Measurements from ENCODE around the gene KRTAP10-11.
"Not testable (repeated sequence)": the region's sequence is repeated elsewhere in the genome, so short reads cannot be mapped to it uniquely, and the experiment has no call there.

KRTAP10-11 gene

GRCh38 chr21:44682580-44683151 lies 36.5 kb downstream of the KRTAP10-11 start:
- intact Hi-C loops (cut with micrococcal nuclease) = no loop called here
- Mint-ChIP-seq H3K27ac (no peak overlapping the region), H3K4me1 (ENCODE audit: low read depth) (no peaks in the 10 kb centered on the region), H3K4me3 (no peak overlapping the region), H3K36me3 (ENCODE audit: low read depth) (no peaks in the 10 kb centered on the region), H3K9me3 (no peaks in the 10 kb centered on the region), H3K27me3 (peaks cover 22% of the 10 kb centered on the region)

- H3K4me3 Mint-ChIP-seq = no peak overlapping the region
- intact Hi-C loops (cut with micrococcal nuclease) = no loop called here
- no peaks in the 10 kb centered on the region for H3K9me3 Mint-ChIP-seq
- H3K36me3 Mint-ChIP-seq (ENCODE audit: low read depth) = no peaks in the 10 kb centered on the region
- no peaks in the 10 kb centered on the region for H3K4me1 Mint-ChIP-seq (ENCODE audit: low read depth)
- H3K27ac Mint-ChIP-seq = no peak overlapping the region
- H3K27me3 Mint-ChIP-seq = peaks cover 24% of the 10 kb centered on the region
Measured at GRCh38 chr21:44684077-44684476, 37.9 kb downstream of the KRTAP10-11 start.

DNA sequence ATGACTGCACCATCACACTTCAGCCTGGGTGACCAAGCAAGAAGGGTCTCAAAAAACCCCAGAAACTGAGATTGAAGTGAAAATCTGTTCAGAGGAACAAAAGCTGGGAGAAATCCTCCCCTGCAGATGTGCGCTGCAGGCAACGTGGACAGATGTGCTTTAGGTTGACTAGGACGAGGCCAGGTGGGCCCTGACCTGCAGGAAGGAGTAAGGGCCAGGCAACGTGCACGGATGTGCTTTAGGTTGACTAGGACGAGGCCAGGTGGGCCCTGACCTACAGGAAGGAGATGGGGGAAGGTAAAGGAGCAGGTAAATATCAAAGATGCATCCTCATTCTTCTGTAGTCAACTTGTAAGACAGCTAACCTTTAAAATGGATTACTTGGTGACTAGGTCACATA lies 38.3 kb downstream of the KRTAP10-11 start:
- intact Hi-C loops (cut with micrococcal nuclease) = no loop called here
- no peak overlapping the region for H3K4me3 Mint-ChIP-seq
- H3K27me3 Mint-ChIP-seq = peaks cover 24% of the 10 kb centered on the region
- H3K27ac Mint-ChIP-seq = no peak overlapping the region
- H3K36me3 Mint-ChIP-seq (ENCODE audit: low read depth) = no peaks in the 10 kb centered on the region
- no peaks in the 10 kb centered on the region for H3K4me1 Mint-ChIP-seq (ENCODE audit: low read depth)
- no peaks in the 10 kb centered on the region for H3K9me3 Mint-ChIP-seq

DNA sequence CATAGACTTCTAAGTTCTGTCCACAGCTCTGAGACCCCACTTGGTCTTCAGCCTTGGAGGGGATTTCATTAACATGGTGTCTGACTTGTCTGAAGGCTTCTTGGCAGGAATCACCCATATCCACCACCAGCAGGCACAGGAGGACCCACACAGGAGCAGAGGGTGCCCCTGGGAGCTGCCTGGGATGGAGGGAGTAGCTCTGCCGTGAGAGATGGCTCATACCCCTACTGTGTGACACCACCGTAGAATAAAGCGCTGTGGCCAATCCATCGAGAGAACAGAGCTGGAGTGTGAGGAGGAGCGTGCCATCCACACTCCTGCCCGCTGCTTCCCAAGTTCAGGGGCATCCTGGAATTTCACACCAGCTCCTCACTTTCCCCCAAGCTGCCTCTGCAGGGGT lies 38.8 kb downstream of the KRTAP10-11 start:
- H3K4me1 Mint-ChIP-seq (ENCODE audit: low read depth); H3K9me3 Mint-ChIP-seq; H3K36me3 Mint-ChIP-seq (ENCODE audit: low read depth); H3K27ac Mint-ChIP-seq; H3K4me3 Mint-ChIP-seq; intact Hi-C loops (cut with micrococcal nuclease): not testable (repeated sequence)
- peaks cover 23% of the 10 kb centered on the region for H3K27me3 Mint-ChIP-seq

DNA sequence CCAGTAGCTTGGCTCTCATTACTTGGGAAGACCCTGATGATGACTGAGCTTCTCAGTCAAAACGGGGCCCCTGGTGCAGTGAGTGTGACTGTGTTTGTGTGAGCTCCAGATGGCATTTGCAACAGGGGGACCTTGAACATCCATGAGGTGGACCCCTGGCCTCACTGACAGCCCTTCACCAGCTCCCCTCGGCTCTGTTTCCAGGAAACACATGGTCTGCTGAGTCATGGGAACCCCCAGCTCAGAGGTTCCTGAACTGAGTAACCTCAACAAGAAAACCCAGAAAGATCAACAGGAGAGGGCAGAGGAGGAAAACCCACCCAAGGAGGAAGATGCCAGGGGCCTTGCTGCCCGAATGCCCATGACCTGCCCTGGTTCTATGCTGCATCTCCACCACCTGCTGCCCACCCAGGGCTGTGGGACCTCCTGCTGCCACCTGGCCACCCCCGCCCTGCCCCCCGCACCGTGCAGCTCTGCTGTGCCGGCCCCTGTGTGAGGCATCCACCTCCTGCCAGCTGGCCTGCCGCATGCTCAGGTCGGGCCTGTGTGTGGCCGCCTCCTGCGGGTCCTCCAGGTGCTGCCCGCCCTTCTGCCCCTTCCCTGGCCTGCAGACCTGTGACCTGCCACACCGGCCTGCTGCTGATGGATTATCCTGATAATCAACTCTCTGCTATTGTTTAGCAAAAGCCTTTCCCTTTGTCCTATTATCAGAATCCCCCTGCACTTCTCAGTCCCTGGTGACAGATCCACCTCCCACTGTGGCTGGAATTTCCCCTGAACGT lies 40.0 kb downstream of the KRTAP10-11 start:
- no peaks in the 10 kb centered on the region for H3K9me3 Mint-ChIP-seq
- no peak overlapping the region for H3K4me3 Mint-ChIP-seq
- intact Hi-C loops (cut with micrococcal nuclease) = no loop called here
- H3K27me3 Mint-ChIP-seq = peaks cover 27% of the 10 kb centered on the region
- H3K27ac Mint-ChIP-seq = no peak overlapping the region
- H3K4me1 Mint-ChIP-seq (ENCODE audit: low read depth) = no peaks in the 10 kb centered on the region
- no peaks in the 10 kb centered on the region for H3K36me3 Mint-ChIP-seq (ENCODE audit: low read depth)

DNA sequence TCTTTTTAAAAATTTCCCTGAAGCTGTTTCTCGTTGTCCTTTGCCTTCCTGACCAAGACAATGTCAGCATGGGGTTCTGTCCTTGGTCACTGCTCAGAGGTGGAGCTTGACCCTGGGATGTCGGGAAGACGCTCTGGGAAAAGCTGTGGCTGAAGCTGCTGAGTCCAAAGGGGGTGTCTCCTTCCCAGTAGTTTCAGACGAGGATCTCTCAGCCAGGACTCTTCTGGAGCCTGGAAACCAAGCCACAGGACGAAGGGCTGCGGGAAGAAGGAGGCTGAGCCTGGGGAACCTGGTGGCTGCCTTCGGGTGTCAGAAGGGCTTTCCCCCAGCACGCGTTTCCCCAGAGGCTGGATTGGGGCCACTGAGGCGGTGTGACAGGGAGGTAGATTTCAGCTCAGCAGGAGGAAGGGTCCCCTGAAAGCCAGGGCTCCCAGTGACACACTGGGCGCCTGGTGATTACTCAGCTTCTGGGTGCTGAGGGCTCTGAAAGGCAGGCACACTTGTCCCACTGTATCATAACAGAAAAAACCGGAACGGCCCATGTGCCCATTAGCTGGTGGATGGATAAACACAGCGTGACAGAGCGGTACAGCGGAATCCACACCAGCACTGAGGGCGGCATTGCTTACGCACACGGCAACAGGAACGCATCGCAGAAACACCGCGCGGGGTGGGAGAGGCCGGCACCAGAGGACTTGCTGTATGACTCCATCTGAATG lies 40.8 kb downstream of the KRTAP10-11 start:
- Mint-ChIP-seq H3K27me3 (peaks cover 23% of the 10 kb centered on the region), H3K4me3 (no peak overlapping the region), H3K9me3 (no peaks in the 10 kb centered on the region), H3K27ac (no peak overlapping the region), H3K4me1 (ENCODE audit: low read depth) (no peaks in the 10 kb centered on the region), H3K36me3 (ENCODE audit: low read depth) (no peaks in the 10 kb centered on the region)
- intact Hi-C loops (cut with micrococcal nuclease) = no loop called here

- Mint-ChIP-seq H3K36me3 (ENCODE audit: low read depth) (no peaks in the 10 kb centered on the region), H3K27me3 (peaks cover 22% of the 10 kb centered on the region), H3K27ac (no peak overlapping the region), H3K9me3 (peaks cover 3% of the 10 kb centered on the region), H3K4me3 (no peak overlapping the region), H3K4me1 (ENCODE audit: low read depth) (no peaks in the 10 kb centered on the region)
- intact Hi-C loops (cut with micrococcal nuclease) = no loop called here
Measured at GRCh38 chr21:44687671-44688070, 41.5 kb downstream of the KRTAP10-11 start.

DNA sequence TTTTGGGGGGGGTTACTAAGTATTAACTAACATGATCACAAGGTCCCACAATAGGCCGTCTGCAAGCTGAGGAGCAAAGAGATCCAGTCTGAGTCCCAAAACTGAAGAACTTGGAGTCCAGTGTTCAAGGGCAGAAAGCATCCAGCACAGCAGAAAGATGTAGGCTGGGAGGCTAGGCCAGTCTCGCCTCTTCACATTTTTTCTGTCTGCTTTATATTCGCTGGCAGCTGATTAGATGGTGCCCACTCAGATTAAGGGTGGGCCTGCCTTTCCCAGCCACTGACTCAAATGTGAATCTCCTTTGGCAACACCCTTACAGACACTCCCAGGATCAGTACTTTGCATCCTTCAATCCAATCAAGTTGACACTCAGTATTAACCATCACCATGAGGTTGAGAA lies 43.5 kb downstream of the KRTAP10-11 start:
- H3K9me3 Mint-ChIP-seq = peaks cover 18% of the 10 kb centered on the region
- H3K4me3 Mint-ChIP-seq; intact Hi-C loops (cut with micrococcal nuclease); H3K4me1 Mint-ChIP-seq (ENCODE audit: low read depth); H3K36me3 Mint-ChIP-seq (ENCODE audit: low read depth); H3K27ac Mint-ChIP-seq: not testable (repeated sequence)
- peaks cover 25% of the 10 kb centered on the region for H3K27me3 Mint-ChIP-seq

DNA sequence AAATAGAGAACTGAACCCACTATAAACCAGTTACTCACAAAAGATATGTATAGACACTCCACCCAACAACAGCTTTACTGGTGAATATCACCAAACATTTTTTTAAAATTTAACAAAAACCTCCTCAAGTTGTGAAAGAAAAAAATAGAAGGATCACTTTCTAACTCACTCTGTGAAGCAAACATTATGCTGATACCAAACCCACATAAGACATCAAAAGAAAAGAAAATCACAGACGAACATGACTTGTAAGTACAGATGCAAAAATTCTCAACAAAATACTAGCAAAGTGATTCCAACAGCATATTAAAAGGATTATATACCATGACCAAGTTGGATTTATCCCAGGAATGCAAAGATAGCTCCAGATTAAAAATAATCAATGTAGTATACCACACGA lies 45.5 kb downstream of the KRTAP10-11 start:
- Mint-ChIP-seq H3K4me3 (no peak overlapping the region), H3K27ac (no peak overlapping the region), H3K9me3 (peaks cover 18% of the 10 kb centered on the region), H3K4me1 (ENCODE audit: low read depth) (no peaks in the 10 kb centered on the region), H3K27me3 (peaks cover 37% of the 10 kb centered on the region), H3K36me3 (ENCODE audit: low read depth) (no peaks in the 10 kb centered on the region)
- intact Hi-C loops (cut with micrococcal nuclease) = no loop called here

DNA sequence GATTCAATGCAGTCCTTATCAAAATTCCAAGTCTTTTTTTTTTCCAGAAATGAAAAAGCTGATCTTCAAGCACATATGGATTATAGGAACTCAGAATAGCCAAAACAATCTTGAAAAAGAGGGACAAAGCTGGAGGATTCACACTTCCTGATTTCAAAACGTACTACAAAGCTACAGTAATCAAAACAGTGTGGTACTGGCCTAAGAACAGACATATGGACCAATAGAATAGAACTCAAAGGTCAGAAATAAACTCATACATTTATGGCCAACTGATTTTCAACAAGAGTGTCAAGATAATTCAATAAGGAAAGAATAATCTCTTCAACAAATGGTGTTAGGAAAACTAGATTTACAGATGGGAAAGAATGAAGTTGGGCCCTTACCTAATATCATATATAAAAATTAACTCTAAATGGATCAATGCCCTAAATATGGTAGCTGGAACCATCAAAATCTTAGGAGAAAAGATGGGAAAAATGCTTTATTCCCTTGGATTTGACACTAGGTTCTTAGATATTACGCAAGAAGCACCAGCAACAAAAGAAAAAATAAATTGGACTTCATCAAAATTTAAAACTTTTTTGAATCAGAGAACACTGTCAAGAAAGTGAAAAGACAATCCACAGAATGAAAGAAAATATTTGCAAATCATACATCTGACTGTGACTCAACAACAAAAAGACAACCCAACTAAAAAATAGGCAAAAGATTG lies 46.7 kb downstream of the KRTAP10-11 start:
- peaks cover 18% of the 10 kb centered on the region for H3K9me3 Mint-ChIP-seq
- no peaks in the 10 kb centered on the region for H3K36me3 Mint-ChIP-seq (ENCODE audit: low read depth)
- no peak overlapping the region for H3K4me3 Mint-ChIP-seq
- intact Hi-C loops (cut with micrococcal nuclease) = no loop called here
- H3K27me3 Mint-ChIP-seq = peaks cover 42% of the 10 kb centered on the region
- no peak overlapping the region for H3K27ac Mint-ChIP-seq
- H3K4me1 Mint-ChIP-seq (ENCODE audit: low read depth) = no peaks in the 10 kb centered on the region

DNA sequence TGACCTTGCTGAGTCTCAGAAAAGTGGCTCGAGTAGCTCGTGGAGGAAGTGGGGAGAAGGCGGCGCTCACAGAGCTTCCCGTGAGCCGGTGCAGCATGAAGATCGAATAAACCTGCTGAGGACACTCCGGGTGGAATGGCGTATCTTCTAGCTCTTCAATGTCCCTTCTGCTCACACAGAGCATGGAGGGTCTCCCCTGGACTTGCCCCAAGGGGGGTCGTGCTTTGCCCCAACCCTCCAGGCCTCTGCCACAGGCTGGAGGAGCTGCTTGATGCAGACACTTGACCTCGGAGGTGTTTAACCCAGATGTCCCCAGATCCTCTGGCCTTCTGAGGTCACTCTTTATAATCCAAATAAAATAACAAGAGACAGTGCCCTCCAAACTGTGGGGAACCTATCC lies 48.6 kb downstream of the KRTAP10-11 start:
- no peak overlapping the region for H3K27ac Mint-ChIP-seq
- H3K27me3 Mint-ChIP-seq = peaks cover 56% of the 10 kb centered on the region
- intact Hi-C loops (cut with micrococcal nuclease) = no loop called here
- H3K4me3 Mint-ChIP-seq = no peak overlapping the region
- H3K9me3 Mint-ChIP-seq = peaks cover 18% of the 10 kb centered on the region
- H3K4me1 Mint-ChIP-seq (ENCODE audit: low read depth) = no peaks in the 10 kb centered on the region
- H3K36me3 Mint-ChIP-seq (ENCODE audit: low read depth) = no peaks in the 10 kb centered on the region

DNA sequence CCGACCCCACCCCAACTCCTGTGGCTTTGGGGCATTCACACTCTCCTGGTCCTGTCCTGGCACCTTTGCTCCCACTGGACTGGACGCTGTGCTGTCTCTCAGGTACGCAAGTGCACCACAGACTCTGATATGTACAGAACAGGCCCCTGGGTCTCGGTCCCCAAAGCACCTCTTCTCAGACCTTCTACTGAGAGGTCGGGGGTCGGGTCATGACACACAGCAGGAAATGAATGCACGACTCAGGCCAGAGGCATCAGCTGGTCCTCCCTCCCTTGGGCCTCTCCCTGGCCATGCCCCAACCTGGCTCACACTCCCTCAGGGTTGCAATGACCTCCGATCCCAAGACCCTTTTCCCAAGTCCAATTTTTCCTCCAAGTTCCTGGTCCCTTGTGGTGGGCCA lies 49.0 kb downstream of the KRTAP10-11 start:
- Mint-ChIP-seq H3K4me3 (no peak overlapping the region), H3K27ac (no peak overlapping the region), H3K4me1 (ENCODE audit: low read depth) (no peaks in the 10 kb centered on the region), H3K27me3 (peaks cover 56% of the 10 kb centered on the region), H3K36me3 (ENCODE audit: low read depth) (no peaks in the 10 kb centered on the region), H3K9me3 (peaks cover 18% of the 10 kb centered on the region)
- intact Hi-C loops (cut with micrococcal nuclease) = no loop called here

DNA sequence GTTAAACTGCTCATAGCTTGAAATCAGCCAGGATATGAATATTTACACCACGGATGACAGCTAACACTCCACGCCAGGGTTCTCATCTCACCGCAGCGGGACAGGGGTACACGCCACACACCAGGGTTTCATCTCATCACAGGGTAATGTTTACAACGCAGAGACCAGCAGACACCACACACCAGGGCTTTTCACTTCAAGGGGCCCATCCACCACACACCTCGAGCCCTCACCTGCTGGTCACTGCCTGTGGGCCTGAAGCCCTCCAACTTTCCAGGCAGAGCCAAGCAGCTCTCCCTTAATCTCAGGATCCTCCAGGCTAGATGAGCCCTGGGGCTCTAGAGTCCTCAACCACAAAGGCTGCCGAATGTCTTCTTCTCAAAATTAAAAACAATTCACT lies 49.4 kb downstream of the KRTAP10-11 start:
- intact Hi-C loops (cut with micrococcal nuclease) = no loop called here
- Mint-ChIP-seq H3K9me3 (peaks cover 18% of the 10 kb centered on the region), H3K27ac (no peak overlapping the region), H3K36me3 (ENCODE audit: low read depth) (no peaks in the 10 kb centered on the region), H3K4me3 (no peak overlapping the region), H3K27me3 (peaks cover 57% of the 10 kb centered on the region), H3K4me1 (ENCODE audit: low read depth) (no peaks in the 10 kb centered on the region)

DNA sequence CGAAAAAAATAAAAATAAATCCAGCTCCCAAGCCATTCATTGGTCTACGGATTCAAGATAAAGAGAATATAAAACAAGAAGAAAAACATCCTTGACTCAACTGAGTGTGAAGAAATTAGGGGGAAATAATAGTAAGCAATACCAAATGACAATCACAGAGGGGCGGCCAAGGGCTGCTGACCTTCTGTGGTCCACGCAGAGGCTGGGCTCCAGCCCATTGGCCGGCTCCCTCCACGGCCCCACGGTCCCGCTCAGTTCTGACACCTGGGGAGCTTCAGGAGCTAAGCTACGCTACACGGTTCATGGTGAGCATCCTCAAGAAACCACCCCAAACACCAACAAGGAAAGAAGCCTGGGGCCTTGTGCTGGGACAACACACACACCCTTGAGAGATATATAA lies 50.4 kb downstream of the KRTAP10-11 start:
- no peaks in the 10 kb centered on the region for H3K4me1 Mint-ChIP-seq (ENCODE audit: low read depth)
- intact Hi-C loops (cut with micrococcal nuclease) = no loop called here
- H3K36me3 Mint-ChIP-seq (ENCODE audit: low read depth) = no peaks in the 10 kb centered on the region
- H3K27me3 Mint-ChIP-seq = peaks cover 64% of the 10 kb centered on the region
- H3K27ac Mint-ChIP-seq = no peak overlapping the region
- peaks cover 18% of the 10 kb centered on the region for H3K9me3 Mint-ChIP-seq
- H3K4me3 Mint-ChIP-seq = no peak overlapping the region
